Epithelial cell of esophagus (primary cell): Measurements from ENCODE around the gene RAP1B.

Experiments used
- DNase-seq: peaks from one replicate; pipeline ENCODE4 v3.0.0; 2010; ENCODE audit warnings: low read depth
- H3K4me3 ChIP-seq: 2 replicates; pipeline ENCODE4 v1.5.1; 2011; ENCODE audit warnings: mild to moderate bottlenecking, low read length, control low read depth
- CTCF ChIP-seq: IDR thresholded peaks from 2 replicates; pipeline ENCODE4 v1.5.1; 2011; ENCODE audit warnings: low read depth, mild to moderate bottlenecking, low read length, control low read depth, inconsistent platforms; ENCODE audit not compliant: insufficient read depth; ENCODE audit errors: missing control alignments

RAP1B gene

GRCh38 chr12:68610370-68611093, at the start of gene RAP1B:
TSS of gene RAP1B (plus strand) at chr12:68610899. CDS start at chr12:68648725, 37,826 bp downstream.
- no peak for TF ChIP-seq CTCF
- peak within 1 kb of the TSS; percentile 93 for H3K4me3 ChIP-seq
- peak; percentile 91 for DNase-seq

GRCh38 chr12:68561830-68562229, 48.9 kb upstream of the RAP1B start:
- DNase-seq, result no peak
- no peak for TF ChIP-seq CTCF
- H3K4me3 ChIP-seq, result no peak overlapping the region

GRCh38 chr12:68564166-68564565, 46.5 kb upstream of the RAP1B start:
- no peak overlapping the region for H3K4me3 ChIP-seq
- no peak for TF ChIP-seq CTCF
- no peak for DNase-seq

- no peak overlapping the region for H3K4me3 ChIP-seq
- TF ChIP-seq CTCF, result no peak
- DNase-seq, result peak; percentile 58
Observed at GRCh38 chr12:68565391-68565903, 45.3 kb upstream of the RAP1B start.

GRCh38 chr12:68568922-68569569, 41.7 kb upstream of the RAP1B start:
- TF ChIP-seq CTCF, result no peak
- DNase-seq, result no peak
- H3K4me3 ChIP-seq, result no peak overlapping the region

- no peak overlapping the region for H3K4me3 ChIP-seq
- TF ChIP-seq CTCF, result no peak
- DNase-seq, result no peak
Observed at GRCh38 chr12:68572661-68573060, 38.0 kb upstream of the RAP1B start.

- no peak for DNase-seq
- TF ChIP-seq CTCF, result no peak
- no peak overlapping the region for H3K4me3 ChIP-seq
Observed at GRCh38 chr12:68573406-68573805, 37.3 kb upstream of the RAP1B start.
